Suppressor macrophage treated with lipopolysaccharide for 1 hour (primary cell): ENCODE data around the gene SIK3.
A peak's percentile ranks its signal among the peaks of the same experiment; 100 is the strongest.

ENCODE experiments used
- DNase-seq, 3 donors: peaks; one replicate each; pipeline ENCODE4 v3.0.0-alpha.2; 2020 to 2022

The SIK3 gene

DNA sequence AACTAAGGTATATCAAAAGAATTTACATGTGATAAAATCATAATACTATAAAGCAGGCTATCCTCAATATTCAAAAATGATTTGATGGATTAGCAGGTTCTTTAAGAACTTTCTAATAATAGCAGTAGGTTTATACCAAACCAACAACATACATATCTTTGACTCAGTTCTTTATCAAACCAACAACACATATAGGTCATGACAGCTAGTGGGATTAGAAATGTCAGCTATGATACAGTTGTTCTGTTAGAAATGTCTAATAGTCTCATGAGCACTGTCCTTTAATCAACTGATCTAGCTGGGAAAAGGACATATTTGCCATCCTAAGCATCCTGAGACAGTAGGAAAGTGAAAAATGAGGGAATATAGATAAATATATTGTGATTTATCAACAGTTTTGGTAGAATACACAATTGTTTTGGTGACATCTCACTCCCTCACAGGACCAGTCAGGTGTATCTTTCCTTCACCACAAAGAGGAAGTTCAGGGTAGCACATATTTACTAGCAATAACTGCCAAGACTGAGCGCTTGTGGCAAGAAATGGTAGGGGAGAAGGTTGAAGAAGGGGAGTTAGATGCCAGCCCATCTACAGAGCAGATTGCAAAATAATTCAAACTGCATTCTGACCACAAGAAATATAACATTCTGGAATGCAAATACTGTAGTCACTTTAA lies 170.0 kb downstream of the SIK3 start:
- DNase-seq: no peak

DNA sequence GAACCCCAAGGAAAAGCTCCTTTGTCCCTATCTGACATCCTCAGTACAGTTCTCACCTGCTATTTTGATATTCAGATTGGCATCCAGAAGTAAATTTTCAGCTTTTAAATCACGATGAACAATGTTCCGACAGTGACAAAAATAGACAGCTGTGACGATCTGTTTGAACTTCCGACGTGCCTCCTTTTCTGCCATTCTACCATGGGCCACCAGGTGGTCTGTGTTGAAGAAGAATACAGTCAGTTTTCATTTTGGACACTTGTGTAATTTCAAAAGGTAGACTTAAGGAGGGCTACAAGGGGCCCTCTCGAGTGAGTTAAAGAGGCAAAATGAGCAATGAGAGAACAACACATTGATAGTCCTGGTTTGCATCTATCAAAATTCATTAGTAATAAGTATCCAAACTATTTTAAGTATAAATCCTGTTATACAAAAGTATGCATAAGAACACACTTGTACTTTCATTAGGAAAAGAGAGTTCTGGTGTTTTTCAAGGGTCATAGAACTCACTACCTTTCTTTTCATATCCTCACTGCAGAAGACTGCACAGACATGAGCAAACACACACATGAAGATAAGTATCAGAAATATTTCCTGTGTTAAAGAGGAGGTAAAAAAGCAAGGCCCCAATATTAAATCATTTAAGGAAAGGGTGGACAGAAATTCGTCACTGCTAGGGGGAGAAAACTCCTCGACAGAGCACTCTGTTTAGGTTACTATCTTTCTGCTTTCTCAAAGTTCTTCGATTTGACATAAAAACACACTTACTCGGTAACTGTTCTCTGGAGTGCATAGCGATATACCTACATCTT lies 170.9 kb downstream of the SIK3 start:
- peak in 2 of 3 donors; percentile 24 to 27 for DNase-seq

DNA sequence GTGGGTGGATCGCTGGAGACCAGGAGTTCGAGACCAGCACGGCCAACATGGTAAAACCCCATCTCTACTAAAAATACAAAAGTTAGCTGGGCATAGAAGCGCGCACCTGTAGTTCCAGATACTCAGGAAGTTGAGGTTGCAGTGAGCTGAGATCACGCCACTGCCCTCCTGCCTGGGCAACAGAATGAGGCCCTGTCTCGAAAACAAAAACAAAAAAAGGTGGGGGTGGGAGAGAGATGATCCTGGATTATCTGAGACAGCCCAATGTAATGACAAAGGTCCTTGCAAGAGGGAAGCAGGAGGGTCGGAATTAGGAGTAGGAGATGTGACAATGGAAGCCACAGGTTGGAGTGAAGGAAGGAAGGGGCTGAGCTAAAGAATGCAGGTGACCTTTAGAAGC lies 173.2 kb downstream of the SIK3 start:
- no peak for DNase-seq

DNA sequence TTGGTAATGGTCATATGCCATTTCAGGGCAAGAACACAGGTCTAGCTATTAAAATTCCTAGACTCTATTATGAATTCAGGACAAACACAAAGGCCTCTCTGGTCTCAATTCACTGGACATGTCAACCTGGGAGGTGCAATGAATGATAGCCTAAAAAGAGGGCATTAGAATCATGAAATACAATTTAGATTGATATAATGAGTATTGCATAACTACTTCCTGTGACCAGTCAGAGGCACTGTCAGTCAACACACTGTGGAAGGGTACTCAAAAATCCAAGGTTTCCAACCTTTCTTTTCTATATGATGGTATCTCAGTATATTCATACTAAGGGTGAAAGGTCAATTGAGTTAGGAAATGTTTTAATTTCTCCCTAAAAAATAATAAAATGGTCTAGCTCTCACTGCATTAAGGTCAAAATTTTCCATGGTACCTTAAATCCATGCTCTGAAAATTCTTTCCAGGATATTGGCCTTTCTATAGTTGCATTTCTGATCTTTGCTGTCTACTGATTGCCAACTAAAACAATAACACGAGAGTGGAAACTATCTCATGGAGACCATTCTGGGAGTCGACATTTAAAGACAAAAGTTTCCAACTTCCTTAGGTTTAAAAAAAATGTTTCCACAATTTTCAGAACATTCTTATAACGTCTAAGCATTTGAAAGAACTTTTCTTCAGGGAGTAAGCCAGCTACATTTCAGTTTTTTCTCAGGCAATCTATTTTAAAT lies 179.1 kb downstream of the SIK3 start:
- no peak for DNase-seq

DNA sequence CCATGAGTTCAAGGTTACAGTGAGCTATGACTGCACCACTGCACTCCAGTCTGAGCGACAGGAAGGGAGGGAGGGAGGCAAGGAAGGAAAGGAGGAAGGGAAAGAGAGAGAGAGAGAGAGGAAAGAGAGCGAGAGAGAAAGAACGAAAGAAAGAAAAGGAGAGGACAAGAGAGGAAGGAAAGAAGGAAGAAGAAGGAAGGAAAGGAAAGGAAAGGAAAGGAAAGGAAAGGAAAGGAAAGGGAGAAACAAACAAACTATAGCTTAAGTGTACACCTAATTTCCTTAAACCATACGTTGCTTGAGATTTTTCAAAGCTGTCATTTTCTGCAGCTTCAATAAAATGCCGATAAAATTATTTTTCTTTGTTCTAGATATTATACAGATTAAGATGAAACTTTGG lies 180.6 kb downstream of the SIK3 start:
- DNase-seq: no peak

DNA sequence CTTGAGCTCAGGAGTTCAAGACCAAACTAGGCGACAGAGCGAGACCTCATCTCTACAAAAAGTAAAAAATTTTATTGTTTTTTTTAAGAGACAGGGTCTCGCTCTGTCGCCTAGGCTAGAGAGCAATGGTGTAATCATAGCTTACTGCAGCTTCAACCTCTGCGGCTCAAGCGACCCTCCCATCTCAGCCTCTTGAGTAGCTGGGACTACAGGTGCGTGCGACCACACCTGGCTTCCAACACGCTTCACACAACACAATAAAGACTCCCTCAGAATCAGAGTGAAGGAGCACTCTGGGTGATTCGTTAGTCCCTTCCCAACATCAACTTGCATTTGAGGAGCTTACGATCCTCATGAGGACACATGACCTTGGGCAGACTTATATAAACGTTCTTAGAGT lies 181.3 kb downstream of the SIK3 start:
- DNase-seq: no peak

DNA sequence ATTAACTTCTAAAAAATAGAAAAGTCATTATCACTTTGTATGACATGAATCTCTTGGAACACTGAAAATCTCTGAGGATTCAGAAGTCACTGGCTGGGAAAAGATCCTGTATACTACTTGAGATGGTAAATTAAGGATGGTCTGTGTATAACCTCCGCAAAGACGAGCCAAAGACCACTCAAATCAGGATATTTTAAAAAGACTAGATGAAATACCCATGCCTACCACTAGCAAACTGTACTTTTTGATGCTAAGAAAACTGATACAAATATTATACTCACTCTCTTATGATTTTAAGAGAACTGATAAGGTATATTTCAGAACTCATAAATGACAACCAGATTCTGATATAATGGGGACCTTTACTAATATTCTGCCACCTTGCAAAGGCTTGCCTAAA lies 182.2 kb downstream of the SIK3 start:
- DNase-seq: no peak

DNA sequence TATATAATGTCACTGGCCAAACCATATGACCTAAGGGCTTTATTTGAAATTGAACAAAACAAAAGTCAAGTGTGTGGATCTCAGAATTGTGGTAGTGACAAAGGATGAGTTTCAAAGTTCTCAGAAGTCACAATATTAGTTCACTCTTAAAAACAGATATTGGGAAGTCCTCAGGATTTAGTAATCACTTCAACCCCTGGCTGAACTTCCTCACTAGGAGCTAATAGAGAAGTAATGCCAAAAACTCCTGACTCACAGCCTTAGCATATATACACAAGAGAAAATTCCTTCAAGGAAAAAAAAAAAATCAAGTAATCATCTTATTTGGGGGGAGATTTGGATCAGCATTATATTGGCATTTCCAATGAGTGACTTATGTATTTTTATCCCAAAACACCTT lies 185.2 kb downstream of the SIK3 start:
- DNase-seq: peak; percentile 79 to 96 (median 93)

DNA sequence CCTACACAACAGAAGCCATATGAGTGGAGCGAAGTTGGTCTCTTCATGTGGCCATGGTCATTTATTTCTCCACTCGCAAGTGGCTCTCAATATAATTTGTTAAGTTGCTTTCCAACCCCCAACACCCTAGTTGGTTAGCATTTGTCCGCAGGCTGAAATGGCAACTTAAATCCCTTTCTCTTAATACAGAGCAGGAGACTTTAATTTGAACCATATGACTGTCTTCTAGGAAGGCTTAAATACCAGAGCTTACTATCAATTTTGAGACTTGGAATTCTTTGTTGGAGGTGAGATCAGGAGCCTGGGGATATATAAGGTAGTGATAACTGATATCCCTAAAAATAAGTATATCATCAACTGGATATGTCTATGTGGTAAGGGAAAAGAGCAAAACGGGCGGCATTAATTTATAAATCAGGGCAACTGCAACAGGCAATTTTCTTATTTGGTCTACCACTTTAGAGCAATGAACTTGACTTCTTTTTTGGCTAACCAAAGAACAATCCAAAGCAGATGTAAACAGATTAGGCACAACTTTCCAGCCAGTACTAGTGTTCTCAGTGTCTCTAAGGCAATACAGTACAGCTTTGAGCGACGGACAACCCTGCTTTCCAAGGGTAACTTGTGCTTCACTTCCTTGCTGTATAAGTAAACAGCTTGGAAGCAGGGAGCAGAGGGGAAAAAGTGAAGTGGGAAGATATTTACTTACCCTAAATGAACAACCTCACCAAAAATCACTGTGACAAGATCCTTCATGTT lies 186.1 kb downstream of the SIK3 start:
- DNase-seq: no peak

DNA sequence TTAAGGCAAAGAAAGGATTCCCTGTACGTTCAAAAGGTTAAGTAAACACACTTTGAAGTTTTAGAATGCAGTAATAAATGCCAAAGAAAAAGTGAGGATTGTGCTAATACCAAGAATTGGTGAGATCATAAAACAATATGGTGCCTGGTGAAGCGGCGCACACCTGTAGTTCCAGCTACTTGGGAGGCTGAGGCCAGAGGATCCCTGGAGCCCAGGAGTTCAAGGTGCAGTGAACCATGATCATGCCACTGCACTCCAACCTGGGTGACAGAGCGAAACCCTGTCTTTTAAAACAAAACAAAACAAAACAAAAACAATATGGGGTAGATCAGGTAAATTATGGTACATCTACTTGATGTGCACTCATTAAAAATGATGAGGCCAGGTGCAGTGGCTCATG lies 187.4 kb downstream of the SIK3 start:
- no peak for DNase-seq

DNA sequence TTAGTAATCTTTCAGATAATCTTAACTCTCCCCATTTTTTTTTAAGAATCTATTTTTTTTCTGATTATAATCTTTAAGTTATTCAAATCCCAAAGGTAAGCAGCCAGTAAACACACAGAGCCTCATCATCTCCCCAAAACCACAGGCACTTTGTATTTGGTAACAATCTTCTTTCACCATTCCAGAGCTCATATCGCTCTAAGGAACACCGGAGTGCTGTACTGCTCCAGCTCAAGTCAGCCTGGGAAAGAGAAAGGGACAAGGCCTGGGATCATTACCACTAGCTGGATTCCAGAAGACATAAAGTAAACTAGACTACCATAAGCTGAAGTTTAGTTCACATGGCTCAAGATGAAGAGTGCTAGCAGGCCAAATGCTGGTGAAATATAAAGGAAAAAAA lies 187.8 kb downstream of the SIK3 start:
- DNase-seq: no peak

DNA sequence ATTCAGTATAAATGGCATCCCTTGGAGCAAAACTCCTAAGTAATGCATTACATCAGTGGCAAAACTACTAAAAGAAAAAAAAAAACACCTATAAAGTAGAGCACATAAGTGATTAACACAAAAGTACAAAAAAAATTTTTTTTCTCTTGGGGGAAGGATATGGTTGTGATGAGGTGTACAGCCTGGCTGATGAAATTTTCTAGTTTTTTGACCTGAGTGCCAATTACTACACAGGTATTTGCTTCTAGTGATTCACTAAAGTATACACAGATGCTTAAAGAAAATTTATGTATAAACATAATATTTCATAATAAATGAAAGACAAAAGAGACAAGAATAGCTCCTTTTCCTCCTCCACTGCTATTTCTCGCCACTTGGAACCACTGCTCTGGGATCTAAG lies 189.0 kb downstream of the SIK3 start:
- no peak for DNase-seq

DNA sequence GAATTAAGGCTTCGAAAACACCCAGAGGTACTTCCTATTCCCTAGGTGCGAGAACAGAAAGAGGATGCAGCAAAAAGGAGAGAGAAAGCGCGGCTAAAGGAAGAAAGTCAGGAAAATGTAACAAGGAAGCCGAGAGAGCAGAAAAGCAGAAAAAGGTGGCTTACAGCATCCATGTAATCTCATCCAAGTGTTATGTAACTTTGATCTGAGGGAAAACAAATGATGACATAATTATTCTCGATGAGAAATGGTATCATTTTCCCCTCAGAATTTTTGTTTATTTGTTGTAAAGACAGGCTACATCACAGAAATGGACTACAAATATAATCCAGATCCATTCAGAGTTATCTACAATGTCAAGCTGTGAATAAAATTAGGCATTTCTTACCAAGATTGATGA lies 191.7 kb downstream of the SIK3 start:
- DNase-seq: peak in 2 of 3 donors; percentile 28 to 30

DNA sequence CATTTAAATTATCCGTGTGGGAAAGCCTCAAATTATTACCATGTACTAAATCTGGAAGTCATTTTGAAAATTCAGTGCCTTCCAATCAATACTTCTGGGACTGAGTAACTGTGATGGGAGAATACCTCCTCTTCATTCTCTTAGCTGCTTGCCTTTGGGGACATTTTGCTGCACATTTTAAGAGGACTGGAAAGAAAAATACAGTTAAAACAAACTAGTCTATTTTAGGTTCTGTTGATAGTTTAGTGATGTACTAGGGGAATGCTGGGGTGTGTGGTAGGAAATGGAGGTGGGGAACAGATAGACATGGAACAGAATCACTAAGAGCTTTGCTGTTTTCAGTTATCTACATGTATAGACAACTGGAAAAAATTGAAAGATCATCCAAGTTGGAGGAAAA lies 195.1 kb downstream of the SIK3 start:
- DNase-seq: no peak

DNA sequence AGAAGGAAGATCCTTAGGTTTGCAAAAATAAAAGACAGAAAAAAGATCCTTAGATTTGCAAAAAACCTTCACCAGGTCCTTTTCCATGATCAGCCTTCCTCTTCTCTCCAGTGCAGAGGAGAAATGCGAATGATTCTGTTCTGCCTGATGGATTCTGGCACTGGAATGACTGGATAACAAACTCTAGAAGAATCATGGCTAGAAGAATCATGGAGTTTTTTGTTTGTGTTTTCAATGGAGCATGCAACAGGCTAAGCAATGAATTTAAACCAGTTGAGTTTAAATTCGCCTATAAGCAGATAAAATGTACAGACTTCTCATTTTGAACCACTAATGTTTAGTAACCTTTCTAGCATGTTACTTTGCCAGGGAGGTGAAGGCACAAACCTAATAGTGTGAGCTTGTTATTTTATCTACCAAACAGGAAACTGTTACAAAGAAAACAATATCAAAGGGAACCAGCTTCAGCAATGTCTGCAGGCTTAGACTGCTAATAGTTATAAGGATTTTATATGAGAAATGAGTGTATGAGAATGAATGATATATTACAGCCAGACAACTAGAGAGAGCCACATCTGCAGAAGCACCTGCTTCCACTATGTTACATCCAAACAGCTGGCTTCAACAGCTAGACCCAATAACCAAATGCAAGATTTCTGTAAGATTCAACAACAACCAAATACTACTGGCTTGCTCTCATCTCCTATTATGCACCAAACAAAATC lies 196.1 kb downstream of the SIK3 start:
- no peak for DNase-seq

DNA sequence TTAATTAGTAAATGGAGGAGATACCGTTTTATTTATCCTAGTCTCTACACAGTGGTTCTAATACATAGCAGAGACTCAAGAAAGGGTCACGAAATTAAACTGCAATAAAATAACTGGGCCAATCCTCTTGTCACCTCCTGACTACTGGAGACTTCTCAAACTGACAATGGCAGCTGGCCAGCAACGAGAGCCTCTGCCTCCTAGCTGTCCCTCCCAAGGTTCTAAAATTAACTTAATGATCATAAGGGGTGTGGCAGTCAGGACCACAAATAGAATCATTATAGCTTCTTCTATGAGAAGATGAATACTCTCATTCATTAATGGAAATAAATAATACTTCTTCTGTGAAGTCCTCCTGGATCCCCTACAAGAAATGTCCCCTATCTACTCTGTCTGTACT lies 197.0 kb downstream of the SIK3 start:
- no peak for DNase-seq

DNA sequence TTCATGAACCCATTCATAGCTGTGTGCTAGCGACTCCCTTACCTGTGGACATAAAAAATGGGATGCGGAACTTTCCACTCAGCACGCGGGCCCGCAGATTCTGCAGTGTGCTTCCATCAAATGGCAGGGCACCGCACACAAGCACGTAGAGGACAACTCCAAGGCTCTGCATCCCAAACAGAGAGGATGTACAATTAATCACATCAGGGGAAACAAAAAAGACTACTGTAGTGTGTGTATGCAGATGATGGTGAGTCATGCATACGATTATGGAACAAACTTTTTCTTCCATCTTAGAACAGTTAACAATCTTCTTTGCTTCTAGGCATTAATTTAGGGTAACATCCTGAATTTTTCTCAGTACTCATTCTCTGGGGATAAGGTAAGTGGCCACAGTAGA lies 202.0 kb downstream of the SIK3 start:
- DNase-seq: peak in 1 of 3 donors; percentile 26

DNA sequence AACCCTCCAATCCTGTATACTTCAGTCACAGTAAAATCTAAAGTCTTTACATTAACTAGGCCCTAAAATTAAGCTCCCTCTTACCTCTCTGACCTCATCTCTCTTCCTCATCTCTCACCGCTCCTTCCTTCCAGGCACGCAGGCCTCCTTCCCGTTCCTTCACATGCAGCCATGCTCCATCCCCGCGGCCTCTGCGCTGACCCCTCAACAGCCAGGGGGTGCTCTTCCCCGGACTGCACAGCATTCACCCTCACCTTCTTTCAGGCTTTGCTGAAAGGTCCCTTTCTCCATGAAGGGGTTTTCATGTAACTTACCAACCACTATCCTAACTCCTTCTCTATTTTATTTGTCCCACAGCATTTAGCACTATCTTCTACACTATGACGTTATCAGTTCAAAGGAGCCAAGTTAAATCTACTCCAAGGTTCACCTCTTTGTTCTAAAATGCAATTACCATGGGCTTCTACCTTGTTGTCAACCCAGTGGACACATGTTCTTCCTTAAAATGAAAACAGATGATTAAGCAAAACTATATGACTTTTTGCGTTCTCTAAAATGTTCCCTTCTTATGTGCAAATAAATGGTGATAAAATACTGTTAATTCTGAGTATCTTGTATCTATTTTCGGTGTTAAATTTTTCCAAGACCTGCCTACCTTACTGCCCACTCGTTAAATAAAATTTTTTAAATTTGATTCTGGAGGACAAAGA lies 203.0 kb downstream of the SIK3 start:
- peak; percentile 38 to 54 (median 38) for DNase-seq

DNA sequence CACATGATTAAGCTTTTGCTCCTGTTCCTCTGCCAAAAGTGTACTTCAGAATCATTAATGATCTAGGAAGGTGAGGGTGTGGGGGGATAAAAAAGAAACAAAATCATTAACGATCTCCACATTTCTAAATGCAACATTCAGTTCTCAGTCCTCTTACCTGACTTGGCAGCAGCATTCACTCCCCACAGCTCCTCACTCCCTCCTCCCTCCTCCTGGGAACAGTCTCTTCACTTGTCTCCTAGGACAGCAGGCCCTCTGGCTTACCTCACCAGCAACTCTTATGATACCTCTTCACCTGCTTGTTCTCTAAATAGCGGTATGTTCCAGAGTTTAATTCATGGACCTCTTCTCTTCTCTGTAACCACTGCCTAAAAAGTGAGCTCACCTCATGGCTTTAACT lies 204.3 kb downstream of the SIK3 start:
- DNase-seq: no peak

DNA sequence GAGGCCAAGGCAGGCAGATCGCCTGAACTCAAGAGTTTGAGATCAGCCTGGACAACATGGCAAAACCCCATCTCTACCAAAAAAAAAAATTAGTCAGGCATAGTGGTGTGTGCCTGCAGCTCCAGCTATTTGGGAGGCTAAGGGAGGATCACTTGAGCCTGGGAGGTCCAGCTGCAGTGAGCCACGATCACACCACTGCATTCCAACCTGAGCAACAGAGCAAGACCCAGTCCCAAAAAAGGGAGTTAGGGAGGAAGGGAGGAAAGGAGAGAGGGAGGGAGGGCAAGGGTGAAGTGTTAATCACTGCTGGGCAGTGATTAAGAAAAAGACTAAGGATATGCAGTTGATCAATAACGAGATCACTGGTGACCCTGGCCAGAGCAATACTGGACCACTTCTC lies 204.8 kb downstream of the SIK3 start:
- no peak for DNase-seq

DNA sequence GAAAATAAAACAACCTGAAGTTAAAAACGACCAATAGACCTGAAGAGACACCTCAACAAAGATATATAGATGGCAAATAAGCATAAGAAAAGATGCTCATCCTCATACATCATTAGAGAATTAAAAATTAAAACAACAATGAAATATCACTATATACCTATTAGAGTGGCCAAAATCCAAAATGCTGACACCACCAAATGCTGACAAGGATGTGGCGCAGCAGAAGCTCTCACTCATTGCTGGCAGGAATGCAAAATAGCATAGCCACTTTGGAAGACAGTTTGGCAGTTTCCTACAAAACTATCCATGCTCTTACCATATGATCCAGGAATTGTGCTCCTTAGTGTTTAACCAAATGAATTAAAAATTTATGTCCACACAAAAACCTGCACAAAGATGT lies 205.9 kb downstream of the SIK3 start:
- DNase-seq: no peak

DNA sequence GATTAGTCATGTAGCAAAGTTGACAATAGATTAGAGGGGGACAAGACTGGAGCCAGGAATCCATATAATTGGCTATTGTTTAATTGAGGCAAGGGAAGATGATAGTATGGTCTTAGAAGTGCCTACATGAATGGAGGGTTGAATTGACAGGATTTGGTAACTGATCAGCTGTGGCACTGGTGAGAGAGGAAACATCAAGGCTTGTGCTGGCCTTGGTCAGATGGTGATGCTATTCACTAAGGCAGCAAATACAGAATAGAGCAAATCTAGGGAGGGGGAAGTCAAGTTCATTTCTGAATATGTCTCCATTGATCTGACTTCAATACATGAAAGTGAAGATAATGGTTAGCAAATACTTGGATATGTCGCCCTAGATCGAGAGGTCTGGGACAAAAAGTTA lies 206.5 kb downstream of the SIK3 start:
- DNase-seq: no peak
